ENCODE data around the gene MYO15B. TPM values are rescaled to one million over a fixed set of nuclear protein-coding genes. Genes with fewer than 3 reads are reported as not detected.

MYO15B gene
- total RNA-seq, 4 donors from 2014 or later, result 119 to 610 (median 170) TPM

DNA sequence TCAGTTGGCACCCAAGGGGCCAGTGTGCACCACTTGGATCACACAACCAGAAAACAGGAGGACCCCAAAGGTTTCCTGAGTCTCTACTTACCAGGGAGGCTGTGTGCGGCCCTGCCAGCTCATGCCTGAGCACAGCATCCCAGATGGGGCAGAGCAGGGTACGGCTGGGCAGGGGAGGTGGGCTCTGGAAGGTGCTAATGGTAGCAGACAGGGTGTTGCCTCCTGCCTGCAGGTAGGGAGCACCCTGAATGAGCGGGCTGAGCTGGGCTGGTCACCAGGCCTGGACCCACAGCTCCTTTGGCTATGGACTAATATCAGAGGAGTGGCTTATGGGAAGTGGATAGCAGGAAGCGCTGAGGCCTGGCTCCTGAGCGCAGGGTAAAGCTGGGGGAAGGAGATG lies 64.7 kb downstream of the MYO15B start:
- intact Hi-C loops (cut with DNase I; ENCODE audit: low total_unique reads), result no loop called here
- H3K36me3 ChIP-seq, result no peaks in the 10 kb centered on the region

DNA sequence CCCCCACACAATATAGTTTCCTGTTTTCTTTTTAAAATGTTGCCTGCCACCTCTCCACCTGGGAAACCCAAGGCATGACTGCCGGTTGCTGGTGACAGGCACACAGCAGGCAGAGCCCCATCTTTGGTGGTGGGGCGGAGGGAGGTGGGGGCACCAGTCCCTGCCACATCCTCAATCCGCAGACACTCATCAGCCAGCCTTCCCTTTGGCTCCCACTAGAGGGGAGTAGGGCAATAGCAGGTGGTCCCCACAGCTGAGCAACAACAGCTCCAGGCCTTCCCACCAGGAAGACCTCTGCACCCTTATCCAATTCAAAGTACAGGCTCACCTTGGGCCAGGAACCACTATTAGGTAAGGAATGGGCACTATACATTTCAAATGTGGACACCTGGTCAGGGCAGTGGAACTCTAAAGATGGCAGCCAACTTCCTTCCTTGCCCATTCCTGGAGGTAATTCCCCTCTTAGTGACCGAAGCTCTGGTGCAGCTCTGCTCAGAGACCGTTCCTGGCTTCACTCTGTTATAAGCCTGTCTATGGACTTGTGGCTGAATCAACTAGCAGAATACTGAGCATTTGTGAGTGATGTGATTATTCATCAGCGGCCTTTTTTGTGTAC lies 65.4 kb downstream of the MYO15B start:
- Histone ChIP-seq H3K27me3 (no peaks in the 10 kb centered on the region), H3K4me3 (no peak overlapping the region), H3K9me3 (no peaks in the 10 kb centered on the region), H3K36me3 (no peaks in the 10 kb centered on the region), H3K27ac (no peak overlapping the region), H3K4me1 (no peaks in the 10 kb centered on the region)
- DNase-seq, result no peak
- intact Hi-C loops (cut with DNase I; ENCODE audit: low total_unique reads), result no loop called here
- TF ChIP-seq, protein P1, sequence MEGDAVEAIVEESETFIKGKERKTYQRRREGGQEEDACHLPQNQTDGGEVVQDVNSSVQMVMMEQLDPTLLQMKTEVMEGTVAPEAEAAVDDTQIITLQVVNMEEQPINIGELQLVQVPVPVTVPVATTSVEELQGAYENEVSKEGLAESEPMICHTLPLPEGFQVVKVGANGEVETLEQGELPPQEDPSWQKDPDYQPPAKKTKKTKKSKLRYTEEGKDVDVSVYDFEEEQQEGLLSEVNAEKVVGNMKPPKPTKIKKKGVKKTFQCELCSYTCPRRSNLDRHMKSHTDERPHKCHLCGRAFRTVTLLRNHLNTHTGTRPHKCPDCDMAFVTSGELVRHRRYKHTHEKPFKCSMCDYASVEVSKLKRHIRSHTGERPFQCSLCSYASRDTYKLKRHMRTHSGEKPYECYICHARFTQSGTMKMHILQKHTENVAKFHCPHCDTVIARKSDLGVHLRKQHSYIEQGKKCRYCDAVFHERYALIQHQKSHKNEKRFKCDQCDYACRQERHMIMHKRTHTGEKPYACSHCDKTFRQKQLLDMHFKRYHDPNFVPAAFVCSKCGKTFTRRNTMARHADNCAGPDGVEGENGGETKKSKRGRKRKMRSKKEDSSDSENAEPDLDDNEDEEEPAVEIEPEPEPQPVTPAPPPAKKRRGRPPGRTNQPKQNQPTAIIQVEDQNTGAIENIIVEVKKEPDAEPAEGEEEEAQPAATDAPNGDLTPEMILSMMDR (IDR thresholded peaks at IDR 0.05), result peak in 3 of 4 experiments; percentile 40 to 48 (median 42)
- no peak for TF ChIP-seq POLR2A (IDR thresholded peaks at IDR 0.05)

More for the DNA sequence above, 64.7 kb downstream of the MYO15B start:
- Histone ChIP-seq H3K9me3 (no peaks in the 10 kb centered on the region), H3K4me3 (no peak overlapping the region), H3K27ac (no peak overlapping the region), H3K27me3 (no peaks in the 10 kb centered on the region), H3K4me1 (no peaks in the 10 kb centered on the region)
- DNase-seq, result no peak
- TF ChIP-seq, protein P1 (IDR thresholded peaks at IDR 0.05), result no peak
- no peak for TF ChIP-seq POLR2A (IDR thresholded peaks at IDR 0.05)

DNA sequence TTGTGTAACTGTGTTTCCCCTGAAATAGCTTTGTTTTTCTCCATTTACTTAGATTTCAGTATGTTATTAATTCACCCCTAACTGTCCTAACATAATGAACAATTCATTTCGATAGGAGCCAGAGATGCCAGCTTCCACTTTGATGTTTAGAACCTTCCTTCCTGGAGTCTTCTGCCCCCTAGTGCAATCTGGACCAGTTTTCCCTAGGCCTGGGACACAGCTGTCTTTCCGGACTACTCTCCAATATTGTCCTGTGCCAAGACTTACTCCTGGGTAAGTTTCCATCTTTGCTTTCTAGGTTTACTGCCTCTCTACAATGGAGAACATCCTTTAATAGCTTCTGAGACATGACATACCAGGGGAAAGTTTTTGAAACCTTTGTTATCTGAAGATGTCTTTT lies 66.6 kb downstream of the MYO15B start:
- H3K4me3 ChIP-seq, result no peak overlapping the region
- H3K36me3 ChIP-seq, result no peaks in the 10 kb centered on the region
- no peaks in the 10 kb centered on the region for H3K27me3 ChIP-seq
- H3K27ac ChIP-seq, result no peak overlapping the region
- TF ChIP-seq, protein P1 (IDR thresholded peaks at IDR 0.05), result peak in 1 of 4 experiments; percentile 18
- no peak for TF ChIP-seq POLR2A (IDR thresholded peaks at IDR 0.05)
- intact Hi-C loops (cut with DNase I; ENCODE audit: low total_unique reads), result no loop called here
- no peaks in the 10 kb centered on the region for H3K4me1 ChIP-seq
- H3K9me3 ChIP-seq, result no peaks in the 10 kb centered on the region
- no peak for DNase-seq

DNA sequence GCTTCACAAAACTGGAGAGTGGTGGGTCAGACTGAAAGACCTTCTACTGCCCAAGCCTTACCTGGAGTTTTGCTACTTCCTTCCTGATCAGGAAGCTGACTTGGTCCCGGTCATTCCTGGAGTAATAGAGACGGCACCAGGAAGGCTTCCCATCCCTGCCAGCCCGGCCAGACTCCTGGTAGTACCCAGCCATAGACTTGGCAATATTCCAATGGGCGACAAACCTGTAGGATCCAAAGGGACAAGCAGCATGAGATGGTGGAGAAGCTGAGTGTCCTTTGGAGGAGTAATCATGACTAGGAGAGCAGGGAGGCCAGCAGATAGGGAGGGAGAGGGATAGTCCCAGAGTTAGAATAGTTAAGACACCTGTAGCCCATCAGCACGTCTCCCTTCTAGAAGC lies 70.6 kb downstream of the MYO15B start:
- no peaks in the 10 kb centered on the region for H3K4me1 ChIP-seq
- no peaks in the 10 kb centered on the region for H3K27me3 ChIP-seq
- no peak overlapping the region for H3K4me3 ChIP-seq
- TF ChIP-seq, protein P1 (IDR thresholded peaks at IDR 0.05), result no peak
- TF ChIP-seq POLR2A (IDR thresholded peaks at IDR 0.05), result no peak
- H3K36me3 ChIP-seq, result no peaks in the 10 kb centered on the region
- H3K27ac ChIP-seq, result no peak overlapping the region
- H3K9me3 ChIP-seq, result no peaks in the 10 kb centered on the region
- intact Hi-C loops (cut with DNase I; ENCODE audit: low total_unique reads), result no loop called here
- no peak for DNase-seq

DNA sequence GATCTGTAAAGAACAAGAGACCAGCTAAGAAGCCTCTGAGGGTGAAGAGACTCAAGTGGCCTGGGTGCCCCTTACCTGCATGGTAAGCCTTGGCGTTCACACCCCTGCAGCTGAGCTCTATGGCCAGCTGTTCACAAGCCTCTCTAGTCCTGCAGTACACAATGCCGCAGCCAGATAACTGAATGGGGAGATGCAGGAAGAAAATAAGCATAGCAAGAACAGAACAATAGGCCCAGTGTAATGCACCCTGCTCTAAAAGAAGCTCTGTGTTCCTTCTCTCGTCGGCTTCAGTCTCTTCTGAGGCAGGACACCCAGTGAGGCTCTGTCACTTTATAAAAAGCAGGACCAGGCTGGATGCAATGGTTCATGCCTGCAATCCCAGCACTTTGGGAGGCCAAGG lies 73.9 kb downstream of the MYO15B start:
- no peak overlapping the region for H3K27ac ChIP-seq
- peaks cover 0 to 7% of the 10 kb centered on the region in 2 donors for H3K4me1 ChIP-seq
- no peaks in the 10 kb centered on the region for H3K36me3 ChIP-seq
- no peak for TF ChIP-seq POLR2A (IDR thresholded peaks at IDR 0.05)
- TF ChIP-seq, protein P1 (IDR thresholded peaks at IDR 0.05), result no peak
- intact Hi-C loops (cut with DNase I; ENCODE audit: low total_unique reads), result no loop called here
- no peak overlapping the region for H3K4me3 ChIP-seq
- no peaks in the 10 kb centered on the region for H3K9me3 ChIP-seq
- DNase-seq, result no peak
- H3K27me3 ChIP-seq, result no peaks in the 10 kb centered on the region

All from uterus (tissue), 4 donors.